Medulla oblongata (tissue), 1 donor: Measurements from ENCODE around the gene MGAT3.
"Not testable (repeated sequence)": the region's sequence is repeated elsewhere in the genome, so short reads cannot be mapped to it uniquely, and the experiment has no call there.

ENCODE experiments used
- DNase-seq: peaks from one replicate; pipeline ENCODE4 v3.0.0-alpha.2; 2015; ENCODE audit errors: extremely low spot score

The MGAT3 gene

DNA sequence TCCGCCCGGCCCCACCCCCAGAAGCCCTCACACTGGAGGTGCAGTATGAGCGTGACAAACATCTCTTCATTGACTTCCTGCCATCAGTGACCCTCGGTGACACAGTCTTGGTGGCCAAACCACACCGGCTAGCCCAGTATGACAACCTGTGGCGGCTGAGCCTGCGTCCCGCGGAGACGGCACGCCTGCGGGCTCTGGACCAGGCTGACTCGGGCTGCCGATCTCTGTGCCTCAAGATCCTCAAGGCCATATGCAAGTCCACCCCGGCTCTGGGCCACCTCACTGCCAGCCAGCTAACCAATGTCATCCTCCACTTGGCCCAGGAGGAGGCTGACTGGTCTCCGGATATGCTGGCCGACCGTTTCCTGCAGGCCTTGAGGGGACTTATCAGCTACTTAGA is 57.0 kb downstream of the MGAT3 start:
- DNase-seq: no peak

DNA sequence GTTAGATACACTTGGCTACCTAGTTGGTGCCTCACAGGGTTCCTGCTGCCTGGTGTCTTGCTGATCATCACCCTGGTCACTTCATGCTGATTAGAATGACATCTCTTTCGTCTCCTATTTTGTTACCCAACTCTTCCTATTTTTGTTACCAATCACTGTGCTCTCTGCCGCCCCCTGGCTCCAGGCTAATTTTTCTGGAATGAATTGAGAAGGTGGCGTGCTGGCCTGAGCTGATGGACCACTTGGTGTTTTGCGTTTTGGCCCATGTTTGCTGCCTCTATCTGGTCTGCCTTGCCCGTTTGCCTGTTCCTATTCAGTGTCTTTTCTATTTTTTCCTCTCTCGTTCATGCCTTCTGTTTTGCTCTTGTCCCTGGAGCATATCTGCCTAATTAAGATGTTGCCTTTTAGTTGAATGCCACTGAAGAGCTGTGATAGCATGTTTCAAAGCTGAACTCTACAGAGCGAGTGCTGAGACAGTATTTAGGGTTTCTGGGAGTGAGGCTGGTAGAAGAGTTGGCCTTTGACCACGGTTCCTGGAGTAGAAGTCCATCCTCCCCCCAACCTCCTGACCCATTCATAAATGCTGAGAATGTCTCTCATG is 57.7 kb downstream of the MGAT3 start:
- DNase-seq: peak; percentile 76

GRCh38 chr22:39515266-39516050 is 58.6 kb downstream of the MGAT3 start:
- no peak for DNase-seq

- no peak for DNase-seq
Measured at GRCh38 chr22:39517470-39517869, 60.7 kb downstream of the MGAT3 start.

GRCh38 chr22:39518144-39518786 is 61.5 kb downstream of the MGAT3 start:
- no peak for DNase-seq

DNA sequence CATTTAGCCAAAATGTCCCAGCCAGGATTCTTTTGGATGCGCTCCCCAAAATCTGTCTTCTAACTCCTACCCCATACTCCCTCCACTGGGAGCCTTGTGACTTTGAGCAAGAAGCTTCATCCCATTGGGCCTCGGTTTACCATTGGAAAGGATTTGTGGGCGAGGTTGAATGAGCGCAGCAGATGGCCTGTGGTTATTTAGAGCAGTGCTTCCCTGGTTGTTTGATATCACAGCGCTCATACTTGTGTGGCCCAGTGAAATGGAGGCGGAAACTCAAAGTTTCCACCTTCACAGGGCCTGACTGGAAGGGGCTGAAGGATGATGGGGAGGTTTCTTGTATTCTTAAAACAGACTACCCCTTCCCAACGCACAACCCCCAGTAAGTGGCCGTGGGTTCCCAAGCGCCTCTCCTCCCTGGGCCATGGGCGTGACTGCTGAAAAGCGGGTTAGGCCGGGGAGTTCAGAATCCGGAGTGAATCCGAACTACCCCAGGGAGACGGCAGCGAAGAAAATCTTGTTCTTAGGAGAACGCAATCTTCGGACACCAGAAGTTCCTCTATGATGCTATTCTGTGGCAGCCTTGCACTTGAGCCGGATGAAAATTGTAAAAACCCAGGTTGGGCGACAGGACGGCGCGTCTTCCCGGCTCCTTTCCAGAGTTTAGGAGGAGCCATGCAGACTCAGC is 62.3 kb downstream of the MGAT3 start:
- no peak for DNase-seq

GRCh38 chr22:39519681-39520225 is 62.9 kb downstream of the MGAT3 start:
- DNase-seq: peak; percentile 95

GRCh38 chr22:39520226-39521105 is 63.7 kb downstream of the MGAT3 start, which contains the start of gene ATF4:
Gene ATF4 (plus strand): TSS chr22:39520562. CDS start chr22:39521446, 884 bp downstream.
- peak; percentile 48 for DNase-seq

DNA sequence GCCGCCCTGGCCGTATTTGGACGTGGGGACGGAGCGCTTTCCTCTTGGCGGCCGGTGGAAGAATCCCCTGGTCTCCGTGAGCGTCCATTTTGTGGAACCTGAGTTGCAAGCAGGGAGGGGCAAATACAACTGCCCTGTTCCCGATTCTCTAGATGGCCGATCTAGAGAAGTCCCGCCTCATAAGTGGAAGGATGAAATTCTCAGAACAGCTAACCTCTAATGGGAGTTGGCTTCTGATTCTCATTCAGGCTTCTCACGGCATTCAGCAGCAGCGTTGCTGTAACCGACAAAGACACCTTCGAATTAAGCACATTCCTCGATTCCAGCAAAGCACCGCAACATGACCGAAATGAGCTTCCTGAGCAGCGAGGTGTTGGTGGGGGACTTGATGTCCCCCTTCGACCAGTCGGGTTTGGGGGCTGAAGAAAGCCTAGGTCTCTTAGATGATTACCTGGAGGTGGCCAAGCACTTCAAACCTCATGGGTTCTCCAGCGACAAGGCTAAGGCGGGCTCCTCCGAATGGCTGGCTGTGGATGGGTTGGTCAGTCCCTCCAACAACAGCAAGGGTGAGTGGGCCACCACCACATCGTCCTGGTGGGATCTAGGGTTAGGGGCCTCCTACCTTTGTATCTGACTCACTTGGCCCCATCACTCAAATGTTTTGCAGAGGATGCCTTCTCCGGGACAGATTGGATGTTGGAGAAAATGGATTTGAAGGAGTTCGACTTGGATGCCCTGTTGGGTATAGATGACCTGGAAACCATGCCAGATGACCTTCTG is 64.5 kb downstream of the MGAT3 start:
- DNase-seq: not testable (repeated sequence)

DNA sequence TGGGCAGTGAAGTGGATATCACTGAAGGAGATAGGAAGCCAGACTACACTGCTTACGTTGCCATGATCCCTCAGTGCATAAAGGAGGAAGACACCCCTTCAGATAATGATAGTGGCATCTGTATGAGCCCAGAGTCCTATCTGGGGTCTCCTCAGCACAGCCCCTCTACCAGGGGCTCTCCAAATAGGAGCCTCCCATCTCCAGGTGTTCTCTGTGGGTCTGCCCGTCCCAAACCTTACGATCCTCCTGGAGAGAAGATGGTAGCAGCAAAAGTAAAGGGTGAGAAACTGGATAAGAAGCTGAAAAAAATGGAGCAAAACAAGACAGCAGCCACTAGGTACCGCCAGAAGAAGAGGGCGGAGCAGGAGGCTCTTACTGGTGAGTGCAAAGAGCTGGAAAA is 65.3 kb downstream of the MGAT3 start:
- not testable (repeated sequence) for DNase-seq

DNA sequence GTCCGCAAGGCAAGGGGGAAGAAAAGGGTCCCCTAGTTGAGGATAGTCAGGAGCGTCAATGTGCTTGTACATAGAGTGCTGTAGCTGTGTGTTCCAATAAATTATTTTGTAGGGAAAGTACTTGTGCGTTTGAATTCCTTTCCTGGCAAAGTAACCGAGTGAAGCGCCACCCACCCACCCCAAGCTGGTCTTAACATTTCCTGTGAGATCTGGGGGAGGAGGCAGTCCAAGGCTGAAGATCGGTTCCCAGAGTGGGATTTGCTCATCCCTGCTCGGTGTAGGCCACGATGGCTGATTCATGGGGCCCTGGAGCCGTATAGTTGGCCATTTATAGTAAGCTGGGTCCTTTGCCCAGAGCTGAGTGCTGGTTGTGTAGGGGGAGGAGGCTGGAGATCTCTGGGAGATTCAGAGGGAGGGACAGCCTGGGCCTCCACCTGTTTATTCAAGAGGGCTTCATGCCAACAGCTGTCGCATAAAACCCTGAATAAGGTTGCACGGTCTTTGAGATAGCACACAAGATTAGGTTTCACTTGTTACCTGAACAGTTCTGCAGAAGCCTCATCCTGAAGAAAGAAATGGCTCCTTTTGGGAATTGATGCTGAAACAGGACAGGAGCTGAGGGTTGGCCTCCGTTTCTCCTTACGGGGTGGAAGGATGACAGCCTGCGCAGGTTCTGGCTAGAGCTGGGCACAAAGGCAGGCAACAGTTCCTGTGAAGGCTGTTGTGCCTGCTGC is 65.9 kb downstream of the MGAT3 start:
- peak; percentile 22 for DNase-seq

- DNase-seq: no peak
Measured at GRCh38 chr22:39524089-39524752, 67.4 kb downstream of the MGAT3 start.

DNA sequence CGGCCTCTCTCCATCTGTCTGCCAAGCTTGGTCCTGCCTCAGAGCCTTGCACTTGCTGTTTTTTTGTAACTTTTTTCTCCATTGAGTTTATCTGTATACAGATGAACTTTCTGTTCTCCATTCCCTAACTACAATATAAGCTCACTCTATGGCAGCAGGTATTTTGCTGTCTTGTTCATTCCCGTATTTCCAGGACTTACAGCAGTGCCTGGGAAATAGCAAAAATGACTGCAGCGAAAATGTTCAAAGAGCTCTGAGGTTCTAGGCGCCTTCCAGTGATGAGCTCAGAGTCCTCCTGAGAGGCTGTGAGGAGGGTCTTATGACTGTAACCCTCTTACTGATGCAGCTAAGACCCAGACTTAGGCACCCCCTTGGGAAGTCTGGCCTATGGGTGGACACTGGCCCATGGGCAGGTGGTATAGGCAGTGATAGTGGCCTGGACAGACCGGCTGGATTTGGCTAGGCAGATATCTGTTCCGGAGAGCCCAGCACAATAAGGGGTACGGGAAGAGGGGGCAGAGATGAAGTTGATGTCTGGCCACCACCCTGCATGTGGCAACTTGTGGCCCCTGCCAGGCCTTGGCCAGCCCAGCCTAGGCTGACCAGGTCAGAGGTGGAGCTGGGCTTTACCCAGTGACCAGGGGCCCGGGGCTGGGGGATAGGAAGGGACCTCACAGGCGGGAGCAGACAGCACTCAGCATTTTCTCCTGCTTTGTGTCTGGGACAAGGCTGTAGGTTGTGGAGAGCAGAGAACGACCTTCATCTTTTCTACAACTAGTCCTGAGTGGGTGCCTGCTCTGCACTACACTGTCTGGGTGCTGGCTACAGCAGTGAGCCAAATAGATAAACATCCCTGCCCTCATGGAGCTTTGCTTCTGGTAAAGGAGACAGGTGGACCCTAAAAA is 68.2 kb downstream of the MGAT3 start:
- no peak for DNase-seq

GRCh38 chr22:39525658-39525975 is 68.8 kb downstream of the MGAT3 start:
- no peak for DNase-seq

- DNase-seq: no peak
Measured at GRCh38 chr22:39526736-39527171, 69.9 kb downstream of the MGAT3 start.

- no peak for DNase-seq
Measured at GRCh38 chr22:39527481-39527961, 70.7 kb downstream of the MGAT3 start.

DNA sequence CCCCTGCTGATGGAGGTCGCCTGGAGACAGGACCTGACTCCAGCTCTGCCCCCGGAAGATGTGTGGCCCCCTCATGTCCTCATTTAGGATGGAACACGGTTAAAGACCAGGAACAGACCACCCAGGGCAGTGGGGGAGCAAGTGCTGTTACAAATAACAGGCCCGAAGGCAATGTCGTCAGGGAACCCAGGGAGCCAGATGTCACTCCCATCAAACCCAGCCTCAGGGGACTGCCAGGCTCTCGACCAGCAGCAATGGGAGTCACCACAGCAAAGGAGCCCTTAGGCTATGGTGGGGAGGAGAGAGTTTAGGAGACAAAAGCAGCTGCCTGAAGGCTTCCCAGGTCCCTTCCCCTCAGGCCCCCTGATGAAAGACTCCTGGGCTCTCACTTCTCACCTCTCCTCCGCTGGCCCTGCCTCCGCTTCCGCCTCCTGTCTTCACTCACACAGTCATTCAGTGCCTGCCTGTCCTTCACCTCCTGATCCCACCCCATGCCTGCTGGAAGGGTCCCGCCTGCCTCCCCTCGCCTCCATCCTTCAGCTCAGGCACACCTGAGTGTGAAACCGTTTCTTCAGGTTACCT is 71.4 kb downstream of the MGAT3 start:
- no peak for DNase-seq
